GM23248 (cell line): ENCODE data around the gene PDHX. TPM values are rescaled to one million over a fixed set of nuclear protein-coding genes. Genes with fewer than 3 reads are reported as not detected.

Experiments used
- DNase-seq: peaks from one replicate; pipeline ENCODE4 v3.0.0-alpha.2; 2015
- H2AFZ ChIP-seq: fragments of 200-600 bp; sonication (generic); 2 replicates; pipeline ENCODE4 v1.6.1; 2016; ENCODE audit warnings: antibody characterized with exemption
- H3F3A ChIP-seq: fragments of 200-600 bp; sonication (generic); 2 replicates; pipeline ENCODE4 v1.6.1; 2016; ENCODE audit warnings: mild to moderate bottlenecking, antibody characterized with exemption, mixed run types; ENCODE audit not compliant: insufficient read depth
- H3K27ac ChIP-seq: fragments of 200-600 bp; sonication (generic); 2 replicates; pipeline ENCODE4 v1.5.1; 2016; ENCODE audit warnings: mild to moderate bottlenecking
- H3K27me3 ChIP-seq: fragments of 200-600 bp; sonication (generic); replicated peaks from 2 replicates; pipeline ENCODE4 v1.6.1; 2016; ENCODE audit warnings: mild to moderate bottlenecking; ENCODE audit not compliant: insufficient read depth
- H3K36me3 ChIP-seq: fragments of 200-600 bp; sonication (generic); 2 replicates; pipeline ENCODE4 v1.6.1; 2016; ENCODE audit warnings: low read depth, mild to moderate bottlenecking
- H3K4me1 ChIP-seq: fragments of 200-600 bp; sonication (generic); 2 replicates; pipeline ENCODE4 v1.6.1; 2016; ENCODE audit warnings: mild to moderate bottlenecking; ENCODE audit not compliant: insufficient read depth
- H3K4me2 ChIP-seq: fragments of 200-600 bp; sonication (generic); one replicate; pipeline ENCODE4 v1.6.1; 2016; ENCODE audit warnings: mild to moderate bottlenecking; ENCODE audit not compliant: unreplicated experiment
- H3K4me3 ChIP-seq: fragments of 200-600 bp; sonication (generic); 2 replicates; pipeline ENCODE4 v1.5.1; 2016; ENCODE audit warnings: mild to moderate bottlenecking
- H3K79me2 ChIP-seq: fragments of 200-600 bp; sonication (generic); 2 replicates; pipeline ENCODE4 v1.6.1; 2016; ENCODE audit warnings: mild to moderate bottlenecking; ENCODE audit not compliant: insufficient read depth
- H3K9ac ChIP-seq: fragments of 200-600 bp; sonication (generic); 2 replicates; pipeline ENCODE4 v1.6.1; 2016; ENCODE audit warnings: mild to moderate bottlenecking
- H3K9me2 ChIP-seq: fragments of 200-600 bp; sonication (generic); 2 replicates; pipeline ENCODE4 v1.6.1; 2016; ENCODE audit warnings: mixed run types, mild to moderate bottlenecking, moderate library complexity; ENCODE audit not compliant: insufficient read depth
- H3K9me3 ChIP-seq: fragments of 200-600 bp; sonication (generic); one replicate; pipeline ENCODE4 v1.6.1; 2017; ENCODE audit warnings: low read depth
- H4K20me1 ChIP-seq: fragments of 200-600 bp; sonication (generic); 2 replicates; pipeline ENCODE4 v1.6.0; 2016; ENCODE audit not compliant: insufficient read depth
- EZH2 ChIP-seq: fragments of 200-600 bp; sonication (generic); IDR thresholded peaks from 2 replicates; pipeline ENCODE4 v1.6.1; 2018; ENCODE audit warnings: antibody characterized with exemption, mild to moderate bottlenecking; ENCODE audit not compliant: insufficient read depth, poor library complexity, severe bottlenecking
- EZH2phosphoT487 ChIP-seq: fragments of 200-600 bp; sonication (generic); IDR thresholded peaks from 2 replicates; pipeline ENCODE4 v1.6.1; 2018; ENCODE audit warnings: antibody characterized with exemption, moderate library complexity, mild to moderate bottlenecking, low read depth; ENCODE audit not compliant: insufficient read depth
- WGBS, 2 experiments: methylation state at CpG; one replicate each; pipeline ENCODE4 v1.1.6; 2015 to 2017; ENCODE audit warnings: low lambda C conversion rate in 2 of 2, low coverage in 1 of 2; ENCODE audit errors: missing lambda C conversion rate in 2 of 2; 5-methylcytosine and 5-hydroxymethylcytosine counted together
- in situ Hi-C: fragments of 300-500 bp; cut with MboI; formaldehyde crosslinking; loops from 2 replicates; pipeline ENCODE4 v1.15.0; 2020
- polyA plus RNA-seq: library from polyadenylated mRNA; unstranded; fragments of >200 nt; fragmentation: Nextera tagmentation; extraction: Ambion mirVana; gene quantifications from 2 replicates; pipeline ENCODE4 v1.2.1, GENCODE V29; 2016
- total RNA-seq: library from RNA; depleted of rRNA; stranded (reverse); fragments of >200 nt; shearing (Covaris generic); gene quantifications from 2 replicates; pipeline ENCODE4 v1.2.3, GENCODE V29; 2014

PDHX gene
- total and polyA plus RNA-seq, 2 experiments from 2014 or later = 36.1 to 40.1 TPM

DNA sequence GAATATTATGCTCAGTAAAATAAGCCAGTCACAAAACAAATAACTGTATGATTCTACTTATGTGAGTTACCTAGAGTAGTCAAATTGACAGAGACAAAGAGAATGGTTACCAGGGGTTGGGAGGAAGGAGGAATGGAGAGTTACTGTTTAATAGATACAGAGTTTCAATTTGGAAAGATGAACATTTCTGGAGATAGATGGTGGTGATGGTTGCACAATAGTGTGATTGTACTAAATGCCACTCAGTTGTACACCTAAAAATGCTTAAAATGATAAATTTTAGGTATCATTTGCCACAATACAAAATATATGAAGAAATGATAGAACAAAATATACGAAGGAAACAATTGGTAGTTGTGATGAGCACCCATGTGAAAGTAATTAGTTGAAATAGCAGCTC, 43.4 kb downstream of the PDHX start:
- H3K9ac ChIP-seq = no peak overlapping the region
- H3K36me3 ChIP-seq = peaks cover 8% of the 10 kb centered on the region; the same call in 1 of the 2 replicates
- no peak overlapping the region for H2AFZ ChIP-seq
- no peak overlapping the region for H3K4me3 ChIP-seq
- no peaks in the 10 kb centered on the region for H3K27me3 ChIP-seq
- H3K9me3 ChIP-seq = no peaks in the 10 kb centered on the region
- H3K4me1 ChIP-seq = no peaks in the 10 kb centered on the region
- no peak overlapping the region for H3K4me2 ChIP-seq
- no peaks in the 10 kb centered on the region for H4K20me1 ChIP-seq
- in situ Hi-C loops = no loop called here
- H3F3A ChIP-seq = no peaks in the 10 kb centered on the region
- no peaks in the 10 kb centered on the region for H3K9me2 ChIP-seq
- no peak for DNase-seq
- peaks cover 12% of the 10 kb centered on the region for H3K79me2 ChIP-seq
- TF ChIP-seq EZH2 = no peak
- TF ChIP-seq EZH2phosphoT487 = no peak
- H3K27ac ChIP-seq = no peak overlapping the region
- 97 to 100% methylated on average over 1 of the region's 1 CpG for WGBS, 2 experiments

- WGBS, 2 experiments = 45 to 55% methylated on average over 4 of the region's 4 CpGs
- in situ Hi-C loops = no loop called here
- Histone ChIP-seq H3K9me3 (no peaks in the 10 kb centered on the region), H3K4me2 (no peak overlapping the region), H3K9ac (no peak overlapping the region), H3K79me2 (peaks cover 11% of the 10 kb centered on the region; the same call in 1 of the 2 replicates), H3F3A (no peaks in the 10 kb centered on the region), H2AFZ (no peak overlapping the region), H3K4me1 (no peaks in the 10 kb centered on the region), H3K36me3 (peaks cover 8% of the 10 kb centered on the region; the same call in 1 of the 2 replicates), H3K9me2 (no peaks in the 10 kb centered on the region), H4K20me1 (no peaks in the 10 kb centered on the region), H3K27ac (no peak overlapping the region), H3K4me3 (no peak overlapping the region), H3K27me3 (no peaks in the 10 kb centered on the region)
- TF ChIP-seq EZH2 (no peak), EZH2phosphoT487 (no peak)
- no peak for DNase-seq
These were observed 43.9 kb downstream of the PDHX start for GRCh38 chr11:34960277-34960676.

DNA sequence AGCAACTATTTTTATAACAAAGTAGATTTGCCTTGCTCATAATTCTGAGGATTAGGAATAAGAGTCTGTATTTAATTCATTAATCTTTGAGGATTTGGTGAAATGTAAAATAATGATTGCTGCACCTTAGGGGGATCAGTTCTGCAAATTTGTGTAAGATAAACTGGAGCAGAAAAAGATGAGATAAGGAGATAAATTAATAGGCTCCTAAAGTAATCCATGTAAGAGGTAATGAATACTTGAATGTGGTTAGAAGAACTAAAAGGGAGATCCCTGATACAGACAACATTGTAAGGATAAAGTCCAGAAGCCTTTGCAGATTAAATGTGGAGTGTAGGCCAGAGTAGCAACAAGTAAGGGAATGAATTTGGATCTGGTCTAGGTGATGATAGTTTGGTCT, 45.6 kb downstream of the PDHX start:
- Histone ChIP-seq H3K36me3 (peaks cover 8% of the 10 kb centered on the region; the same call in 1 of the 2 replicates), H3K9me3 (no peaks in the 10 kb centered on the region), H4K20me1 (no peaks in the 10 kb centered on the region), H3K4me2 (no peak overlapping the region), H3K4me3 (no peak overlapping the region), H3F3A (no peaks in the 10 kb centered on the region), H3K79me2 (peaks cover 8% of the 10 kb centered on the region; the same call in 1 of the 2 replicates), H3K9me2 (no peaks in the 10 kb centered on the region), H3K4me1 (no peaks in the 10 kb centered on the region), H3K9ac (no peak overlapping the region), H2AFZ (no peak overlapping the region), H3K27ac (no peak overlapping the region), H3K27me3 (no peaks in the 10 kb centered on the region)
- DNase-seq = no peak
- in situ Hi-C loops = no loop called here
- no peak for TF ChIP-seq EZH2
- TF ChIP-seq EZH2phosphoT487 = no peak

- Histone ChIP-seq H3K9me3 (no peaks in the 10 kb centered on the region), H3K4me1 (no peaks in the 10 kb centered on the region), H3K79me2 (peaks cover 8% of the 10 kb centered on the region; the same call in 1 of the 2 replicates), H4K20me1 (no peaks in the 10 kb centered on the region), H3K36me3 (peaks cover 14% of the 10 kb centered on the region; the same call in 1 of the 2 replicates), H3K4me3 (no peak overlapping the region), H3K9me2 (no peaks in the 10 kb centered on the region), H3K4me2 (no peak overlapping the region), H3K27ac (no peak overlapping the region), H3F3A (no peaks in the 10 kb centered on the region), H2AFZ (no peak overlapping the region), H3K27me3 (no peaks in the 10 kb centered on the region), H3K9ac (no peak overlapping the region)
- TF ChIP-seq EZH2phosphoT487 (no peak), EZH2 (no peak)
- no peak for DNase-seq
- in situ Hi-C loops = no loop called here
- 95 to 97% methylated on average over 5 of the region's 5 CpGs for WGBS, 2 experiments
These were observed 46.9 kb downstream of the PDHX start for GRCh38 chr11:34963351-34963750.

DNA sequence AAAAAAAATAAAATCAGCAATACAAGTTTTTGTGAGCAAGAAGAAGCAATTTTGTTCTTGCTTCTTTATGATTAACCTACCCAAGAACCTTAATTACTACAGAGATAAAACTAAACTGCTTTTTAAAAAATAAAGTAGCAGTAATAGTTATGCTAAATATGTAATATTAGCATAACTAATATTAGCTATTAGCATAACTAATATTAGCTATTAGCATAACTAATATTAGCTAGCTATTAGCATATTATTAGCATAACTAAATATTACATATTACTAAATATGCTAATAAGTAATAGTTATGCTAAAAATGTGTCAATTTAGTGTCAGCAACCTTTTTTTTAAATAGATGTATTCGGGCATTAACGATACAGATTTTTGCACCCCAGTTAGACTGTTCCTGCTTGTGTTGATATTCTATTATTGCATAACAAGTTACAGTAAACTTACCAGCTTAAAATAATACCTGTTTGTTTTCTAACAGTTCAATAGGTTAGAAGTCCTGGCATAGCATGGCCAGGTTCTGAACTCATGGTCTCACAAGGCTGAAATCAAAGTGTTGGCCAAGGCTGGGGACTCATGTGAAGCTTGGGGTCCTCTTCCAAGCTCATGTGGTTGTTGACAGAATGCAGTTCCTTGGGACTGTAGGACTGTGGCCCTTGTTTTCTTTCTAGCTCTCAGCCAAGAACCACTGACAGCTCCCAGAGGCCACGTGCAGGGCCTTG, 48.4 kb downstream of the PDHX start:
- no peaks in the 10 kb centered on the region for H3K27me3 ChIP-seq
- no peak overlapping the region for H3K9ac ChIP-seq
- WGBS, 2 experiments = 84 to 86% methylated on average over 3 of the region's 3 CpGs
- peaks cover 8% of the 10 kb centered on the region; the same call in 1 of the 2 replicates for H3K79me2 ChIP-seq
- no peak for TF ChIP-seq EZH2
- TF ChIP-seq EZH2phosphoT487 = no peak
- in situ Hi-C loops = no loop called here
- no peaks in the 10 kb centered on the region for H3K9me2 ChIP-seq
- H3F3A ChIP-seq = peaks cover 4% of the 10 kb centered on the region
- no peaks in the 10 kb centered on the region for H4K20me1 ChIP-seq
- no peak overlapping the region for H2AFZ ChIP-seq
- H3K36me3 ChIP-seq = peaks cover 21% of the 10 kb centered on the region; the same call in 1 of the 2 replicates
- H3K4me3 ChIP-seq = no peak overlapping the region
- H3K4me2 ChIP-seq = no peak overlapping the region
- H3K9me3 ChIP-seq = no peaks in the 10 kb centered on the region
- H3K27ac ChIP-seq = no peak overlapping the region
- DNase-seq = no peak
- 0 out of 2 replicates have a peak, but pooled peaks cover under 1% of the 10 kb centered on the region for H3K4me1 ChIP-seq
